Cardiac muscle cell (in vitro differentiated cells and primary cell): ENCODE measurements around the gene TSHZ3. TPM values are rescaled to one million over a fixed set of nuclear protein-coding genes. Genes with fewer than 3 reads are reported as not detected.
A peak's percentile ranks its signal among the peaks of the same experiment; 100 is the strongest.

Source experiments
- DNase-seq, 2 donors: peaks; one replicate each; pipeline versions ENCODE4 v3.0.0 to v3.0.0-alpha.2; 2010 to 2017; ENCODE audit warnings: low read depth in 1 of 2, low spot score in 1 of 2
- H3K27ac ChIP-seq: fragments of 200-600 bp; sonication (generic); 2 replicates; pipeline ENCODE4 v1.5.1; 2016
- H3K27me3 ChIP-seq: fragments of 200-600 bp; sonication (generic); 2 replicates; pipeline ENCODE4 v1.6.0; 2016; ENCODE audit warnings: control low read depth
- H3K36me3 ChIP-seq: fragments of 200-600 bp; sonication (generic); 2 replicates; pipeline ENCODE4 v1.5.1; 2016; ENCODE audit warnings: control low read depth
- H3K4me1 ChIP-seq: fragments of 200-600 bp; sonication (generic); 2 replicates; pipeline ENCODE4 v1.8.1; 2017; ENCODE audit warnings: low read depth, mild to moderate bottlenecking, mixed run types
- H3K4me3 ChIP-seq: fragments of 200-600 bp; sonication (generic); 2 replicates; pipeline ENCODE4 v1.5.1; 2016; ENCODE audit warnings: mild to moderate bottlenecking
- H3K9me3 ChIP-seq: fragments of 200-600 bp; sonication (generic); 2 replicates; pipeline ENCODE4 v1.5.1; 2017; ENCODE audit warnings: low read depth, mild to moderate bottlenecking, control low read depth
- CTCF ChIP-seq: IDR thresholded peaks from 2 replicates; pipeline ENCODE4 v1.5.1; 2012; ENCODE audit warnings: low read depth, mild to moderate bottlenecking, low read length
- polyA plus RNA-seq: library from polyadenylated mRNA; unstranded; fragments of >200 nt; fragmentation: Nextera tagmentation; extraction: Ambion mirVana; gene quantifications from 2 replicates; pipeline ENCODE4 v1.2.1, GENCODE V29; 2016
- total RNA-seq: library from RNA; depleted of rRNA; stranded (reverse); fragments of >200 nt; gene quantifications from 2 replicates; pipeline ENCODE4 v1.2.3, GENCODE V29; 2016

The TSHZ3 gene
- total and polyA plus RNA-seq, 2 experiments from 2014 or later, result 0.57 to 1.7 TPM

- Histone ChIP-seq H3K27ac (no peak overlapping the region), H3K9me3 (no peaks in the 10 kb centered on the region), H3K4me3 (no peak overlapping the region), H3K4me1 (no peaks in the 10 kb centered on the region), H3K27me3 (peaks cover 16% of the 10 kb centered on the region), H3K36me3 (no peaks in the 10 kb centered on the region)
- TF ChIP-seq CTCF, result no peak
- peak in 1 of 2 donors; percentile 91 for DNase-seq
These were observed 37.1 kb downstream of the TSHZ3 start for GRCh38 chr19:31312009-31312676.

GRCh38 chr19:31310432-31311133 is 38.7 kb downstream of the TSHZ3 start:
- Histone ChIP-seq H3K4me1 (no peaks in the 10 kb centered on the region), H3K4me3 (no peak overlapping the region)
- no peak for TF ChIP-seq CTCF

GRCh38 chr19:31308781-31309180 is 40.5 kb downstream of the TSHZ3 start:
- H3K27me3 ChIP-seq, result peaks cover 11% of the 10 kb centered on the region
- no peak overlapping the region for H3K27ac ChIP-seq
- no peaks in the 10 kb centered on the region for H3K4me1 ChIP-seq
- no peak for DNase-seq
- H3K36me3 ChIP-seq, result no peaks in the 10 kb centered on the region
- H3K9me3 ChIP-seq, result no peaks in the 10 kb centered on the region
- no peak overlapping the region for H3K4me3 ChIP-seq
- no peak for TF ChIP-seq CTCF

More at GRCh38 chr19:31310432-31311133, 38.7 kb downstream of the TSHZ3 start:
- Histone ChIP-seq H3K9me3 (no peaks in the 10 kb centered on the region), H3K27me3 (peaks cover 11% of the 10 kb centered on the region), H3K36me3 (no peaks in the 10 kb centered on the region), H3K27ac (no peak overlapping the region)
- DNase-seq, result no peak

- Histone ChIP-seq H3K4me3 (no peak overlapping the region), H3K4me1 (no peaks in the 10 kb centered on the region), H3K9me3 (no peaks in the 10 kb centered on the region), H3K36me3 (no peaks in the 10 kb centered on the region), H3K27ac (no peak overlapping the region), H3K27me3 (peaks cover 7% of the 10 kb centered on the region)
- DNase-seq, result no peak
- no peak for TF ChIP-seq CTCF
These were observed 42.1 kb downstream of the TSHZ3 start for GRCh38 chr19:31307071-31307669.

- no peaks in the 10 kb centered on the region for H3K36me3 ChIP-seq
- no peaks in the 10 kb centered on the region for H3K9me3 ChIP-seq
- TF ChIP-seq CTCF, result no peak
- DNase-seq, result no peak
- H3K4me1 ChIP-seq, result no peaks in the 10 kb centered on the region
- H3K4me3 ChIP-seq, result no peak overlapping the region
- H3K27ac ChIP-seq, result no peak overlapping the region
- peaks cover 6% of the 10 kb centered on the region for H3K27me3 ChIP-seq
These were observed 43.1 kb downstream of the TSHZ3 start for GRCh38 chr19:31306006-31306753.
